GM18508 (cell line): ENCODE measurements around the gene SGSM2.

Experiments
- ATAC-seq: cut with Tn5 transposase; IDR thresholded peaks from one replicate; pipeline ENCODE4 v1.9.1; 2021; ENCODE audit warnings: moderate number of reproducible peaks; ENCODE audit not compliant: insufficient read depth, unreplicated experiment

The SGSM2 gene

DNA sequence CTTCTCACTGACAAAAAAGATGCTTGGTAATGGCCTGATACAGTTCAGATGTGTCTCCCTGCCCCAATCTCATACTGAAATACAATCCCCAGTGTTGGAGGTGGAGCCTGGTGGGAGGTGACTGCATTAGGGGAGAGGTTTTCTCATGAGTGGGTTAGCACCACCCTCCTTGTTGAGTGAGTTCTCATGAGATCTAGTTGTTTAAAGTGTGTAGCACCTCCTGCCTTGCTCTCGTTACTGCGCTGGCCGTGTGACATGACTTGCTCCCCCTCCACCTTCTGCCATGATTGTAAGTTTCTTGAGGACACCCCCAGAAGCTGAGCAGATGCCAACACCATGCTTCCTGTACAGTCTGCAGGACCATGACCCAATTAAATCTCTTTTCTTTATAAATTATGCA is 6.0 kb upstream of the SGSM2 start:
- ATAC-seq: no peak

DNA sequence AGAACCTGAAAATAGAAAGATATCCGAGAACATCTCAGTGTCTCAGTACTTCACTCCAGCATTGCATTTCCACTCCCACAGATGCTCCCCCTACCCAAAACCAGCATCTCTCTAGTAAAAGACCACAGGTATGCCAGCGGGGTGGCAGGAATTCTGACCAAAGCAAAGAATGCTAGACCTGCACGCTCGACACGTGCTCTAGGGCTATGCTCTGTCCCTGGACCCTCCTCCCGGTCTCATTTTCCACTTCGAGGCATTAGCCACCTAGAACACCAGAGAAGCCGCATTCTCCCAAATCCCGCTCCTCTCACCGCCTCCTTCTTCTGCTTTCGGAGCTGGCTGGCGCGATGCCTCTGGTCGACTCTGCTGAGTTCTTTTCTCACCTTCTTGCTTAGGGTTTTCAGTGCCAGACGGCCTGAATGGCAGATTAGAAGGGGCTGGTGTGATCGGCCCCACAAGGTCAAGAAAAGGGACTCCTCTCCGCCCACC is 1.5 kb upstream of the SGSM2 start:
- no peak for ATAC-seq

DNA sequence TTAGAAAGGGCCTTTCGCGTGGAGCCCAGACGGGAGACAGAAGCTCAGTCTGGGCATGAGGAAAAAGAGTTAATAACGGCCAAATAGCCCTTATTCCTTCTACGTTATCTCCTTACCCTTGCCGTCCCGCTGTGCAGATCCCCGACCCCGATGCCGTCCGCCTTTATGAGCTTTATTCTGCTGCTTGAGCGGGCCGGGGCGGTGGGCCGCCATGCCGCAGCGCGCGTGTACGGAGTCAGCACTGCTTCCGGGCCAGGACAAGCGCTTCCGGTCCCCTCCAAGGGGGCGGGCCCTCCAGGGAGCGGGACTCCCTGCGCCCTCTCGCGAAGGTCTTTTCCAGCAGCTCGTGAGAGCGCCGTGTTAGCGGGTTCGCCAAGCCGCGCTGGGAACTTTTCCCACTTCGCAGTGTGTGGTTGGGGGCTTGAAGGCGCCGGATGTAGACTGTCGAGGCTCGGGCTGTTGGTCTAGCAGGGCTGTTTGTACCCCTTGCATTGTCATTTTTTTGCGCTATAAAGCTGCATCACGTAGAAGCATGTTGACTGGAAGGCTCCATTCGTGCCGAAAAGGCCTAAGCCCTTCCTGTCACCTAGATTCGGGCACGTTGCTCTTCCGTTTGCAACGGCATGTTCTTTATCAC is 968 bp upstream of the SGSM2 start, which contains the start of gene TSR1:
Gene TSR1, minus strand, starts transcription at position 243 of the 637 bp plus-strand sequence. Its CDS starts 30 bp downstream, at position 213.
- ATAC-seq: peak; percentile 48

DNA sequence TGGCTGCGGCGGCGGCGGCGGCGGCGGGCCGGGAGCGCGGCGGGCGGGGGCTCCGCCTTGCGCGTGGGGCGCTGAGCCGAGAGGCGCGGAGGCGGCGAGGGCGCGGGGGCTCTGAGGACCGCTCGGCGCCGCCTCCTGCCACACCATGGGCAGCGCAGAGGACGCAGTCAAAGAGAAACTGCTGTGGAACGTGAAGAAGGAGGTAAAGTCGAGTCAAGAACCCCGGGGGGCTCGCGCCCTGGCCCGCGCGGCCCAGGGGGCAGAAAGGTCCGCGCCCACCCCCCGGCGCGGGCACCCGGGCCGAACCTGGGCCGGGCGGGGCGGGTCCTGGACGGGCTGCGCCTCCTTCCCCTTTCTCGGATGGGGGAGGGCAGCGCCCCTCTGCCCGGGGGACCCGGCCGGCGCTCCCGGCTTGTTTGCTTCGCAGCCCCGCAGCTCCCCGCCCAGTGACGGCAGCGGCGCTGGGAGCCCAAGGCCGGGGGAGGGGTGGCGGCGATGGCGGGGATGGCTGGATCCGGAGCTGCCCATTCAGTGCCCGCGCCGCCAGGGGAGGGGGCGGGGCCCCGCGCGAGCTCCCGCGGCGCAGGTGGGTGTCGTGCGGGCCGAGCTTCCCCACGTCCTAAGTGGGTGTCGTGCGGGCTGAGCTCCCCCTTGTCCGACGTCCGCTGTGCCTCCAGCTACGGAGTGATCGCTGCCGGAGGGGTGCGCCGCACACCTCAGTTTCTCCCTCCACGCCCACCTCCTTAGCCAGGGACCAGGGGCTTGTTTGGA is 428 bp downstream of the SGSM2 start:
- ATAC-seq: no peak

DNA sequence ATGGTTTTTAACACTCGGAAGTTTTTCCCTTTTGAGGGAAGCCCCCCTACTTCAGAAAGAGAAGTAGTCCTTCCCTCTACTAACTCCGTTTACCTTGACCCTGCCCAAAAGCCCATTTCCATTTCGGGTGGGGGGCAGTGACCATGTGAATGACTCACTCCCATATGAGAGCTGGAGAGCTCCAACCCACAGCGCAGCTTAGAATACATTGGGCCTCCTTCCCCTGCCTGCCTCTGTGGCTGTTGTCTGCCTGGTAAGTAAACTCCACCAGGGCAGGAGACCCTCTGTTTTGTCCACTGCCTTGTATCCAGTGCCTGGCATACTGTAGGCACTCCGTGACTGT is 985 bp downstream of the SGSM2 start:
- ATAC-seq: no peak

DNA sequence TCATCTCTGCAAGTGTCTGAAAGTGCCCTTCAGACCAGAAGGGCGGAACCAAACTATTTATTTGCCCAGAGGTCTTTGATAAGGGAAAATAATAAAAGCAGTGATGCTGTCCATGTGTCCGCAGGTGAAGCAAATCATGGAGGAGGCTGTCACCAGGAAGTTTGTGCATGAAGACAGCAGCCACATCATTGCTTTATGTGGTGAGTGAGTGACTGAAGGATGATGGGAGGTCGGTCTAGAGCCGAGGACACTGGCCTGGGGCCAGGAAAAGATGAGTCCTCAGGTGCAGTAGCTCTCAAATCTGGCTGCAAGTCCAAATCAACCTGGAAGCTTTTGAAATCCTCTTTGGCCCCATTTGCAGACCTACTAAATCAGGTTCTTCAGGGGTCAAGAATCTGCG is 6.1 kb downstream of the SGSM2 start:
- no peak for ATAC-seq

DNA sequence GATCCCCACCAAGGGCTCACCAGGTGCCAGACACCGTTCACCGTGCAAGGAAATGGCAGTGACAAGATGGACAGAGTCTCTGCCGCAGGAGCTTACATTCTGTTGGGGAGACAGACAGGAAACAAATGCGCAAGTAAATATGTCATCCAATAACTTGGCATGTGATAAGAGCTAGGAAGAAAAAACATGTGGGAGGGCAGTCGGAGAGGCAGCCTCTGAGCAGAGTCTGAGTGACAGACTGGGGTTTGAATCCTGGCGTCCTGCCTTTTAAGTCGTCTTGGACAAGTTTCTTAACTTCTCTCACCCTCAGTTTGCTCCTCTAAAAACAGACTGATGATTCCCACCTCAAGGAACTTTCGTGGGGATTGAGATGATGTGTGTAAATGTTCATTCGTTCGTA is 7.2 kb downstream of the SGSM2 start:
- no peak for ATAC-seq

DNA sequence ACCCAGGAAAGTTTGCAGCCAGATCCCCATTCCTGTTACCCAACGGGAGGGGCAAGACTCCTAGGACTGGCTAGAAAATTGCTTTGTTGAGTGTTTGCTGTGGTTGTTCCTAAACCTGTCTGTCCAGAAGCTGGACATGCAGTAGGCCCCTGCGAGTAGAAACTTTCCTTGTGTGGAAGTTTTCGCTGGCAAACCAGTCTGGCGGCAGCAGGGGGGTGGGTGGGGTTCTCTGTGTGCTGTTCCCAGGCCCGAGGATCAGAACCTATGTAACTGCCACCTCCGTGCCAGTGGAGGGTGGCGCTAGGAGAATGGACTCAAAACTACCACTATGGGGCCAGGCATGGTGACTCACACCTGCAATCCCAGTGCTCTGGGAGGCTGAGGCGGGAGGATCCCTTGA is 9.2 kb downstream of the SGSM2 start:
- no peak for ATAC-seq

DNA sequence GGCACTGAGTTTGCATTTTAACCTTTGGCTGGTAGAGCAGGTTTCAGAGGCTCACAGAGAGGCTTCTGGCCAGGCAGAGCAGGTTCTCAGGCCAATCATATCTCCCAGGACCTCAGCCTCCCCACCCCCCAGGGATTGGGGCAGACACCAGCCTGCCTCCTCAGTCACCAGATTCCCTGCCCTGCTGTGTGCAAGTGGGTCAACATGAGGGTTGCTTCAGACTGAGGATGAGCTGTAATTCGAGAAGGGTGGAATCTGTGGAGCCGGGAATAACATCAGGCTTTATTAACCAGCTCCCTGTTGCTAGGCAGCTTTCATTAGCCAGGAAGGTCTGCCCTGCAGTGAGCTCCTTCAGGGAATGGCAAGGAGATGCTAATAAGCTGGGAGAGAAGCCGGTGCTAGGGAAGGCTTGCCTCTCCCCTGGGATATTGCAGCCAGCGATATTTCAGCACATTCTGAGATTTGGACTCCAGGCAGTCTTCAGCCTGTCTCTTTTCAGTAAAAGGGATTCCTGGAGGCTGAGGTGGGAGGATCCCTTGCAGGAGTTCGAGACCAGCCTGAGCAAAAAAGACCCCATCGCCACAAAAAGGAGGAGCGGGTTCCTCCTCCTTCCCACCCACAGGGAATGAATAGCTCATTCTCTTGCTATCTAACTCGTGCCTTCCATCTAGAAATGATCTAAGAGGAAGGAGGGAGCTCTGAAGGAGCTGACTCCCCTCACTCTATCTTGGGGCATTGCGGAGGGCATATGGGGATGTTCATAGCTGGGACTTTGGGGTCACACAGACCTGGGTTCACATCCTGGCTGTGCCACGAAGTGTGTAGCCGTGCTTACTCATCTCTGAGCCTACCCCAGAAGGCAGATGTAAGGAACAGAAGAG is 10.7 kb downstream of the SGSM2 start:
- no peak for ATAC-seq

DNA sequence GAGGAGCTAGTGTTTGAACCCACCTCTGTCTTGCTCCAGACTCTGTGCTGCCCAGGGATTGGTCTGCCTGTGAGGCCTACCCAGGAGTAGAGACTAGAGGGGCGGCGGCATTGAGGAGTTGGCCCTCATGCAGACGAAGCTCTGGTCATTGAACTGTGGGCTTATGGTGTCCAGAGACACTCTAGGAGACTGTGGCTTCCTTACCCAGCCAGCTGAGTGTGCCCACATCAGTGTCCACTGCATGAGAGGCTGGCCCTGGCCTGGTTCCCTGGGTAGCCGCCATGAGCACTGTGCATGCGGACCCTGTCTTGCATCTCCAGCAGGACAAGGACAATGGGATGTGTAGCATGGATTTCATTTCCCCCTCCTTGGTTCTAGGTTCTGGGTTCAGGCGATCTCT is 14.0 kb downstream of the SGSM2 start:
- no peak for ATAC-seq

DNA sequence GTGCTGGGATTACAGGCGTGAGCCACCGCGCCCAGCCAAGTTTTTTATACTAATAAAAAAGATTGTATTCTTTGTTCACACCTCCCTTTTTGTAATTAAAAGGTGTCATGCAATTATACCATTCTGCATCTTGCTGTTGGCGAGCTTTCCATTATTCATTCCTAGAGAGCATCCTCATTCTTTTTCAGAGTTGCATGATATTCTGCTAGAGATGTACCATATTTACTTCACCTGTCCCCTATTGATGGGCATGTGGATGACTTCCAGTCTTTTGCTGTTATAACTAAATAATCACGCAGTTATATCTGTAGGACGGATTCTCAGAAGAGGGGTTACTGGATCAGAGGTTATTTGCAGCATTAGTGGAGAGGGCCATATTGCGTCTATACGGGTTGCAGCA is 17.0 kb downstream of the SGSM2 start:
- ATAC-seq: no peak

DNA sequence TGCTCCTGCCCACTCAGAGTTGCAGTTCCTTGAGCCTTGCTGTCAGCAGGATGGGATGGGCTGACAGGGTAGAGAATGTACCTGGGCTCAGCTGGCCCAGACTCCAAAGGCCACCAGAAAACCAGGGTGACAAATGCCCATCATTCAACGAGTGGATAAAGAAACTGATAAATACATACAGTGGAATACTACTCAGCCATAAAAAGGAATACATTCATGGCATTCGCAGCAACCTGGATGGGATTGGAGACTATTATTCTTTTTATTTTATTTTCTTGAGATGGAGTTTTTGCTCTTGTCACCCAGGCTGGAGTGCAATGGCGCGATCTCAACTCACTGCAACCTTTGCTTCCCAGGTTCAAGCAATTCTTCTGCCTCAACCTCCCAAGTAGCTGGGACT is 19.9 kb downstream of the SGSM2 start:
- ATAC-seq: no peak

DNA sequence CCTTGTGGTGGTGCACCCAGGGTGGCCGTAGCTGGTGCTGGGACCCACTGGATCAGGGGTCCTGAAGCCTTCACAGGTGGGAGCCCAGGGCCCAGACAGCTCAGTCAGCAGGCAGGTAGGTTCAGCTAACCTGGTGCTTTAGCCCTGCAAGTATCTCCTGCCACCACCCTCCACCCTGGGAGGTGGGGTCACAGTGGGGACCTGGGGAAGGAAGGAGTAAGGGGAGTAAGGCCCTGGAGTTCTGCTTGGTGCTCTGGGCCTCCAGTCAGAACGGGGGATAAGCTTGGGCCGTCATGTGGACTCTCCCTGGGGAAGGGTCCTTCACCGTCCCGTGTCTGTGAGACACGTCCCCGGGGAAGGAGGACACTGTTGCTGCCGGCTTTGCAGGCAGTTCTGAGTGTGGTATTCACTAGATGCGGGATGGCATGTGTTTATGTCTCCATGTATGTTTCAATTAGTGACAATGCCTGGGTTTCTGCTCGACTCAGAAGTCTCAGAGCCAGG is 20.7 kb downstream of the SGSM2 start:
- ATAC-seq: no peak

DNA sequence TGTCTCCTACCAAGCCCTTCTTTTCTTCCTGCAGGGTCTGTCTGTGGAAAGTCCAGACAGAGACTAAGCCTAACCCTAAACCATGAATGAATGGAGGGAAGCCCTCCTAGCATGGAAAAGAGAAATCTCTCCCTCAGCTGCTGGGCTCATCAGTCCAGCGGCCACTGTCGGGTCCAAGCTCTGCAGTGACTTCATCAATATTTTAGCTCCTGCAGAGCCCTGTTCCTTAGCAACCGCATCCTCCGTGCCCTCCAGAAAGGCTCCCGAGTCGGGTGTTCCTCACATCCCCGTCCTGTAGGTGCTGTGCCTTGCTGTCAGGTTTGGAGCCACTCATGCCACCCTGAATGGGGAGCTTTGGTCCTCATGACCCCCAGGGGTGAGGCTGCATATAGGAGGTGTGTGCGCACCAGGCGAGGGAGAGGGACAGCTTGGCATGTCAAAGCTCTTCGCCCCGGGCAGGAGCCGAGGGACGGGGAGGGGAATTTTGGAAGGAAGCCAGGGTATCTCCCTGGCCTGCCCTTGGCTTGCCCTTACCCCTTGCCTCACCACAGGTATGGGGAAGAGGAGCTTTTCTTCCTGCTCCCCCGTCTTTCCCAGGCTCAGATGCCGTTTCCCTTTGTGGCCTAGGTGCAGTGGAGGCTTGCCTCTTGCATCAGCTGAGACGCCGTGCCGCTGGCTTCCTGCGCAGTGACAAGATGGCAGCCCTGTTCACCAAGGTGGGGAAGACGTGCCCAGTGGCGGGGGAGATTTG is 23.9 kb downstream of the SGSM2 start:
- no peak for ATAC-seq

DNA sequence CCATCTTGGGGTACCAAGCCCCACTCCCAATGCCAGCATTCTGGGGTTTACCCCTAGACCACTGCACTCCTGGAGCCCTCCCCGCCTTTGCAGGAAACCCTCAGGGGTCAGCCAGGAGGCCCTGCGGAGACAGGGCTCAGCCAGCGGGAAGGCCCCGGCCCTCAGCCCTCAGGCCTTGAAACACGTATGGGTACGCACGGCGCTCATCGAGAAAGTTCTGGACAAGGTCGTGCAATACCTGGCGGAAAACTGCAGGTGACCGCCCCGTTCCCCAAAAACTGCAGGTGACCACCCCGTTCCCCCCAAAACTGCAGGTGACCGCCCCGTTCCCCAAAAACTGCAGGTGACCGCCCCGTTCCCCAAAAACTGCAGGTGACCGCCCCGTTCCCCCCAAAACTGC is 24.7 kb downstream of the SGSM2 start:
- ATAC-seq: no peak

DNA sequence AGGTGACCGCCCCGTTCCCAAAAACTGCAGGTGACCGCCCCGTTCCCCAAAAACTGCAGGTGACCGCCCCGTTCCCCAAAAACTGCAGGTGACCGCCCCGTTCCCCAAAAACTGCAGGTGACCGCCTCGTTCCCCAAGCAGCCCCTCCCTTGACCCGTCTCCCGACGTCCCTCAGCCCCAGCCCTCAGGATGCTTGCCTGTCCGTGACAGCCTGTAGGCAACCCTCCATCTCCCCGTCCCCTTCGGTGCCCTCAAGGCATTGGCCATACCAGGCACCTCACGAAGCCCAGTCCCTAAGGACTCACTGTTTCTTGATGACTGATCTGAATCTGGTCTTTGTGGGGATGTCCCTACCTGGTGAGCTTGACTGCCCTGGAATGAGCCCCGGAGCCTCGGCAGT is 25.1 kb downstream of the SGSM2 start:
- no peak for ATAC-seq

DNA sequence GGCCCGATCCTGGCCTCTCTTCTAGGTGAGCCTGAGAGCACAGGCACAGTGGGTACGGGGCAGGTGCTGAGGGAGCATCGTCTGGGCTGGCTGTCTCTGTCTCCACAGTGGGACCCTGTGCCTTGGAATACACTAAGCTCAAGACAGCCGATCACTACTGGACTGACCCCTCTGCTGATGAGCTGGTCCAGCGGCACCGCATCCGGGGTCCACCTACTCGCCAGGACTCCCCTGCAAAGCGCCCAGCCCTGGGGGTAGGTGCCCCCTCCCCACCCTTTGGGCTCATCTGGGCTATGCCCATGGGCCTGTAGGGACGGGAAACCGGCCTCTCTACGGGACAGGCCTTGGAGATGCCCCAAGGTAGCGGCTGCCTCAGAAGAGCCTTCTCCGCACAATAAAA is 25.6 kb downstream of the SGSM2 start:
- ATAC-seq: no peak

DNA sequence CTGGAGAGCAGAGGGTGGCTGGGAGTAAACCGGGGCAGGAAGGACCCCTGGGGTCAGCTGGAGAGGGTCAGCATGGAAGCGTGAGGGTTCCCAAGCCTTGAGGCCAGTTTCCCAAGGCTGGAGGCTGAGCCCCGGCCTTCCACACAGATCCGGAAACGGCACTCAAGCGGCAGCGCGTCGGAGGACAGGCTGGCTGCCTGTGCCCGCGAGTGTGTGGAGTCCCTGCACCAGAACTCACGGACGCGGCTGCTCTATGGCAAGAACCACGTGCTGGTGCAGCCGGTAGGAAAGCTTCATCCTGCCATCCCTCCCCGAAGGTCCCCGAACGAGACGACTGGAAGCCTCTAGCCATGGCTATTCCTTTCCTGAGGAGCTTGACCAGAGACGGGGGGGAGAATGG is 26.0 kb downstream of the SGSM2 start:
- no peak for ATAC-seq

DNA sequence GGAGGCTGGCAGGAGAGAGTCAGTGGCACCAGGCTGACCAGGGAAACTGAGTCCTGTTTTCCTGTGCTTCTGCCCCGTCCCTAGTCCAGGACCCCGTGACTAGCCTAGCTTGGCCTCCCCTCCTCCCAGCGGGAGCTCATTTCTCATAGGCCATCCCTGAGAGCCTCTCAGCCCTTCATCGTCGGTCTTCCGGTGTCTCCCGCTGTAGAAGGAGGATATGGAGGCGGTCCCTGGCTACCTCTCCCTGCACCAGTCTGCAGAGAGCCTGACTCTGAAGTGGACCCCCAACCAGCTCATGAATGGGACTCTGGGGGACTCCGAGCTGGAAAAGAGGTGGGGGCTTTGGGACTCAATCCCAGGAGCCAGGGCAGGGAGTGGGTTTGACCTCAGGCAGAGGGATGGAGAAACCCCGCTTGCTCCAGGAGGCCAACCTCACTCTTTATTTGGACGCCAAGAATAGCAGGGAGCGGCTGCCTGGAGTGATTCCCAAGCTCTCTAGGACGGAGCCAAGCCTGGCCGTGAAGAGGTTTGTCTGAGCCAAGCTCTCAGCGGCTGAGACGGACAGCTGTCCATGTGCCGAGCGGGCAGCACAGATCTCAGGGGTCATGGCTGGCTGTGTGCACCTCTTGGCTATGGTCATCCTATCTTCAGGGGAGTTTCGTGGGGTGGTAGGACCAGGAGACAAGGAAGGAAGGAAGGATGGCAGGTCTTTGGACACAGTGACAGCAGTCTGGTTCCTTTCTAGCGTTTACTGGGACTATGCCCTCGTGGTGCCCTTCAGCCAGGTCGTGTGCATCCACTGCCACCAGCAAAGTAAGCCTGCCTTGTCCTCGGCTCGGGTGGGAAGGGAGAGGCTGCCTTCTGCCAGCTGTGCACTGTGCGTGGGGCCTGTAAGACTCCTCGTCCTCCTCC is 26.8 kb downstream of the SGSM2 start:
- ATAC-seq: no peak
